Right renal cortex interstitium (tissue), 3 donors: ENCODE data around the gene ZBED6. TPM values are rescaled to one million over a fixed set of nuclear protein-coding genes. Genes with fewer than 3 reads are reported as not detected.
A peak's percentile ranks its signal among the peaks of the same experiment; 100 is the strongest.
"Not testable (repeated sequence)": the region's sequence is repeated elsewhere in the genome, so short reads cannot be mapped to it uniquely, and the experiment has no call there.

Source experiments
- DNase-seq, 3 donors: peaks; one replicate each; pipeline ENCODE4 v3.0.0-alpha.2; 2013; ENCODE audit warnings: low read depth in 3 of 3, low spot score in 2 of 3
- polyA plus RNA-seq, 3 donors: library from polyadenylated mRNA; unstranded; fragments of 120-200 nt; gene quantifications; one replicate each; pipeline ENCODE4 v1.2.1, GENCODE V29; 2013; ENCODE audit not compliant: insufficient read length in 3 of 3

Gene ZBED6, protein sequence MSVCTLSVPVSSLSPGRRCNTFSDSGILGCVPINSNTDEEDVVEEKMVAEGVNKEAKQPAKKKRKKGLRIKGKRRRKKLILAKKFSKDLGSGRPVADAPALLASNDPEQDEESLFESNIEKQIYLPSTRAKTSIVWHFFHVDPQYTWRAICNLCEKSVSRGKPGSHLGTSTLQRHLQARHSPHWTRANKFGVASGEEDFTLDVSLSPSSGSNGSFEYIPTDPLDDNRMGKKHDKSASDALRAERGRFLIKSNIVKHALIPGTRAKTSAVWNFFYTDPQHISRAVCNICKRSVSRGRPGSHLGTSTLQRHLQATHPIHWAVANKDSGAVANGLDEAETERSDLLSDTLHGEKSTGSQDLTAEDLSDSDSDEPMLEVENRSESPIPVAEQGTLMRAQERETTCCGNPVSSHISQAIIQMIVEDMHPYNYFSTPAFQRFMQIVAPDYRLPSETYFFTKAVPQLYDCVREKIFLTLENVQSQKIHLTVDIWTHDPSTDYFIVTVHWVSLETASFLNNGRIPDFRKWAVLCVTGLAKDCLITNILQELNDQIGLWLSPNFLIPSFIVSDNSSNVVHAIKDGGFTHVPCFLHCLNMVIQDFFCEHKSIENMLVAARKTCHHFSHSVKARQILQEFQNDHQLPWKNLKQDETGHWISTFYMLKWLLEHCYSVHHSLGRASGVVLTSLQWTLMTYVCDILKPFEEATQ (N-terminal part only)
- polyA plus RNA-seq = 10 to 100 TPM; 11.7 to 13.4 (median 13.4) TPM

DNA sequence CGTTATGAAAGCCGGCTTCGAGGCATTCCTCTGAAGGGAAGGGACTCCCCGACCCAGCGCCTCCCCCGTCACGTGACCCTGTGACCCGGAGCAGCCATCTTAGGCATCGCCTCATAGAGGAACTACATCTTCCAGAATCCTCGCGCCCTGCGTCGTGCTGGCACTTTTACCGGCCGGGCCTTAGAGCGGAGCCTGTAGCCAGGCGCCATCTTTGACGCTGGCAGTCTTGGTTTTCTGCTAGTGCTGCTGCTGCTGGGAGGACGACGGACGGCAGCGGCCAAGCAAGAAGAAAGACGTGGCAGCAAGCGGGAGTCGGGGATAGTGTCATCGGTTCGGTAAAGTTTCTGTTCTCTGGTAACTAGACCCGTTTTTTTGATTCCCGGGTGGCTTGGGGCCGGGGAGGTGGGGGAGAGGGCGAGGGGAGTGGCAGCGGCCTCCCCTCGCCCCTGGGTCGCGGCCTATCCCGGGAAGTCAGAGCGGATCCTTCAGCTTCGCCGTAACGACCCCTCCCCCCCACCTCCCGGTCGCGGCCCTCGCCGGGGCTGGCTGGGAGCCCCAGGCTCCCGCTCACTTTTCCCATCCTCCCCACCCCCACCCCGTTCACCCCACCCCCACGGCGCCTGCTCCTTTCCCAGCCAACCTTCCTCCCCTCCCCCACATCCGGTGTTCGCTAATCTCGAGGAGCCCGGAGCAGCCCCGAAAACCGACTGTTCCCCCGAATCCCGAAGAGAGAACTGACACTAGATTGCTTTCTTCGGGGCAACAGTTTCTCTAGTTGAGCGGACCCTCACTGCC, at the start of gene ZBED6, which contains the start of gene ZC3H11A:
ZBED6 (plus strand) TSS at position 183 of the 795 bp plus-strand sequence. CDS start 1,900 bp downstream, outside the sequence.
ZC3H11A (plus strand) TSS at position 183 of the 795 bp plus-strand sequence. CDS start 21,448 bp downstream, outside the sequence.
- peak; percentile 92 to 97 (median 94) for DNase-seq

DNA sequence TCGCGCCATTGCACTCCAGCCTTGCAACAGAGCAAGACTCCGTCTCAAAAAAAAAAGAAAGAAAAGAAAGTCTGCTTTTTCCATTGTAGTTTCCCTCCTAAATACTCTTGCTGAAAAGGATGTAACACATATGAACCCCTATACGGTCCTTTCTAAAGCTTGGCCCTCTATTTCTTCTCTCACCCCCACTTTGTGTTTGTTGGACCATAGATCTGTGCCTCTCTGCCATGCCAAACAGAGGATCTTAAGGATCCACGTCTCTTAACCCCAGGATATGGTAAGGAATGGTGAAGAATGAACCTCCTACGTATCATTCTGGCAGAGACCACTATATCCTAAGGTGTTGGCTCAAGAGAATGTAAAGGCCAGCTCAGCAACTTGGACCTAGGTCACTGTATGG, 49.1 kb upstream of the ZBED6 start:
- DNase-seq = no peak

DNA sequence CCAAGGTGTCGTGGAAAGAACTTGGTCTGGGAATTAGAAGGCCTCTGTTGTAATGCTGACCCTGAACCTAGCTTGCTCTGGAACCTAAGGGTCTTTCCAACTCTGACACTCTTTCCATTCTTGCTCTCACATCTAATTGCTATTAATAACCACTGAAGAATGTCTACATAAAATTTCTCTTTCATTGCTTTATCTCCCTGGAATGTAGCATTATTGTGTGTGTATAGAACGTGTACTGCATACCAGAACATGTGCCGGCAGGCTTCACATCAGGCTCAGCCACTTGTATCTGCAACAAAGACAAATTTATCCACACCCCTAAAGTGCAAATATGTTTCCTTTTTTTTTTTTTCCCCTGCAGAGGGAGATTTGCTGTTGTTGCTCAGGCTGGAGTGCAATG, 44.4 kb upstream of the ZBED6 start:
- DNase-seq = no peak

DNA sequence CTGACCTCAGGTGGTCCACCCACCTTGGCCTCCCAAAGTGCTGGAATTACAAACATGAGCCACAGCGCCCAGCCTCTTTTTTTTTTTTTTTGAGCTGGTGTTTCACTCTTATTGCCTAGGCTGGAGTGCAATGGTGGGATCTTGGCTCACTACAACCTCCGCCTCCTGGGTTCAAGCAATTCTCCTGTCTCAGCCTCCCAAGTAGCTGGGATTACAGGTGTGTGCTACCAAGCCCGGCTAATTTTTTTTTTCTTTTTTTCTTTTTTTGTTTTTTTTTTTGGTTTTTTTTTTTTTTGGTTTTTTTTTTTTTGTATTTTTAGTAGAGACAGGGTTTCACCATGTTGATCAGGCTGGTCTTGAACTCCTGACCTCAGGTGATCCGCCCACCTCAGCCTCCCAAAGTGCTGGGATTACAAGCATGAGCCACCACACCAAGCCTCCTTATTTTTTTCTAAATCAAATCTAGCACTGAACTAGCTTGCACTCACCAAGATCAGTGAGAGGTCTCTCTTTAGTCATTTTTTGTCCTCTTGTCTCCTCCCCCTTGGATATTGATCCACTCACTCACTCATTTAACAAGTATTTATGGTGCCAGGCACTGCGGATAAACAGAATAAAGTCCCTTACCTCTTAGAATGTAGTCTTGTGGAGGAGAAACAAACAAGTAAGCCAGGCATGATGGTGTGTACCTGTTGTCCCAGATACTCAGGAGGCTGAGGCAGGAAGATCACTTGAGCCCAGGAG, 43.6 kb upstream of the ZBED6 start:
- not testable (repeated sequence) for DNase-seq

DNA sequence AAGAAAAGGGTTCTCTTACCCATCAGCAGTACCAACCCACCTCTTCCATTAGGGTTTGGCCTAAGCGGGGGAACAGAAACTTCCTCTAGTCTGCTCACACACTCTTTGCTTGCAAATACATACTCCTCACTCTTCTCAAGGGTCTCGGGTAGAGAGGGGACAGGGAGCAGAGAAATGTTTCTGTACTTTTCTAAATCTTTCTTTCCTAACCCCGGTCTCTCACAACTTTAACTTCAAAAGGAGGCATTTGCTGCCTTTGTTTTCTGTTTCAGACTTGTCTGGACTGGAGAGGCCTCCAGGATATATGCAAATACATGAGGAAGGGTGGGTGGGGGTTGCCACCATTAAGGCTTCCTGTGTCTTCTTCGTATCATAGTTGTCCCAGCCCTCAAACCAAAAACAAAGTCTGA, 41.0 kb upstream of the ZBED6 start:
- no peak for DNase-seq

DNA sequence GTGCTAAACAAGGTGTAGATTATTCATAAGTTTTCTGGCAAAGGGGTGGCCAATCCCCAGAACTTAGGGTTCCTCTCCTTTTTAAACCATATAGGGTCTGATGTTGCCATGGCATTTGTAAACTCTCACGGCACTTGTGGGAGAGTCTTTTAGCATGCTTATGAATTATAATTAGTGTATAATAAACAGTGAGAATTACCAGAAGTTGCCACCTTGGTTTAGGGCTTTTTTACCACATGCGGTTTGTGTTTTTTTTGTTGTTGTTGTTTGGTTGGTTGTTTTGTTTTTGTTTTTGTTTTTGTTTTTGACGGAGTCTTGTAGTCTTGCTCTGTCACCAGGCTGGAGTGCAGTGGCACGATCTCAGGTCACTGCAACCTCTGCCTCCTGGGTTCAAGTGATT, 39.4 kb upstream of the ZBED6 start:
- DNase-seq = no peak

DNA sequence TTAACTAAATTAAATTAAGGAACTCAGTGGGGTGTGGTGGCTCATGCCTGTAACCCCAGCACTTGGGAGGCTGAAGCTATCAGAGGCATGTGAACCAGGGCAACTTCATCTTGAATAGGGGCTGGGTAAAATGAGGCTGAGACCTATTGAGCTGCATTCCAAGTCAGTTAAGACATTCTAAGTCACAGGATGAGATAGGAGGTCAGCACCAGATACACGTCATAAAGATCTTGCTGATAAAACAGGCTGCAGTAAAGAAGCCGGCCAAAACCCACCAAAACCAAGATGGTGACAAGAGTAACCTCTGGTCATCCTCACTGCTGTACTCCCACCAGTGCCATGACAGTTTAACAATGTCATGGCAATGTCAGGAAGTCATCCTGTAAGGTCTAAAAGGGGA, 36.7 kb upstream of the ZBED6 start:
- not testable (repeated sequence) for DNase-seq

DNA sequence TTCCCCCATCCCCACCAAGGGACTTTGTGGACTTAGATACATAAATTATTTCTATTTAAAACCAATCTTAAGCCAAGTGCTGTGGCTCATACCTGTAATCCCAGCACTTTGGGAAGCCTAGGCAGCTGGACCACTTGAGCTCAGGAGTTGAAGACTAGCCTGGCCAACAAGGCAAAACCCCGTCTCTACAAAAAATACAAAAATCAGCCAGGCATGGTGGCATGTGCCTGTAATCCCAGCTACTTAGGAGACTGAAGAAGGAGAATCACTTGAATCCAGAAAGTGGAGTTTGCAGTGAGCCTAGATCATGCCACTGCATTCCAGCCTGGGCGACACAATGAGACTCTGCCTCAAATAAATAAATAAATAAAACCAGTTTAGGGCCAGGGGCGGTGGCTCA, 34.9 kb upstream of the ZBED6 start:
- no peak for DNase-seq

DNA sequence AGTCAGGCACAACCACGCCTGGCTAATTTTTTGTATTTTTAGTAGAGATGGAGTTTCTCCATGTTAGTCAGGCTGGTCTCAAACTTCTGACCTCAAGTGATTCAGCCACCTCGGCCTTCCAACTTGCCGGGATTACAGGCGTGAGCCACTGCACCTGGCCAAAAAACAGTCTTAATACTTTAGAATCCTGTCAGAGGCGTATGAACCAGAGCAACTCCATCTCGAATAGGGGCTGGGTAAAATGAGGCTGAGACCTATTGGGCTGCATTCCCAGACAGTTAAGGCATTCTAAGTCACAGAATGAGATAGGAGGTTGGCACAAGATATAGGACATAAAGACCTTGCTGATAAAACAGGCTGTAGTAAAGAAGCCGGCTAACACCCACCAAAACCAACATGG, 33.5 kb upstream of the ZBED6 start:
- not testable (repeated sequence) for DNase-seq

DNA sequence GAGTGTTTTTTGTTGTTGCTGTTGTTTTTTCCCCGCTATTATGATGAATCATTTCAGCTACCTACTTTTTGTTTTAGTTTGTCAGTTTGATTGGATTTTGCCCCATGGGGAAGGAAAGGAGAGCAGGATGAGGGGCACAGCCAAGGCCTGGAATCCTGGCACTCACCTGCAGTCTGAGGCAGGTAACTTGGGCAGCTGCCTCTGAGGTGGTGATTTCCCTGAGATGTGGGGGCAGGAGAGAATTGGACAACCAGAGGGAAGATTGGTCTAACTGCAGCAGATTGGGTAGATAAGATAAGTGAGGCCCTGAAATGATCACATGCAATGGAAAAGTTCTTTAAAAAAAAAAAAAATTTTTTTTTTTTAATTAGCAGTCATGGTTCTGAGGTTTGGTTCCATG, 31.9 kb upstream of the ZBED6 start:
- DNase-seq = no peak

DNA sequence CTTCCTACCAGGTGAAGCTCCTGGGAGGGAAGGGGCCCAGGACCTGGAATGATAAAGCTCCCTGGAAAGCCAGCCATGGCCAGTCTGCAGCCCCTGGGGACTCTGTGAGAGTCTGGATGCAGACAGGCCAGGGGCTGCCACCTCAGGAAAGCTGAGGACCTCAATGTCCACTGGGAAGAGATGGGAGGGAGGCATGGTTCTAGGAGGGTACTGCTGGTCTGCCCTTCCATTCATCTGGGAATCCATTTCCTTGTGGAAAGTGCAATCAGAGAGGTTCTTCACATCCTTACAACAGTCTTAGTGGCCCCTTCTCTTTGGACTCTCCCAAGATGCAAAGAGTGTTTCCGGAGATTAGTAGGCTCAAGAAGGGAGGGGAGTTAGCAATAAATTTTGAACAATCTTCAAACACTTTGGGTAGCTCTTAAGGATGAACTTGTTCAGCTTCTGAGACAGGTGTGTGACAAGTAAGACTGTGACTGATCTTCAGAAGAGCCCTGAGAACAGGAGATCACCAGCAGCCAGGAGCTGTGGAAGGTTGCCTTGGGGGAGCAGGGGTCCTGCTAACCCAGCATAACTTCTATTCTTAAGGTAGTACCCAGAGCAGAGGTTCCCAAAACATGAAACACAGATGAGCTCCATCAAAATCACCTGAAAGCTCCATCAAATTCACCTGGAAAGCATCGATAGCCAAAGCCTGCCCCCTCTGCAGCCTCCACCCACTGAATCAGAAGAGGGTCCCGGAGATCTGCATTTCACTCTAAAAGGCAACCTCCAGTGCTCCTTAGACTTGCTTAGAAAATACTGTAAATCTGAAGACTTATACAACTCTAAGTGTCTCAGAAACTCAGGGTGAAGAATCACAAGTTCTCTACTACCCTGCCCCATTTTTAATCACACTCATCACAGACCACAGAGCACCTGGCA, 31.1 kb upstream of the ZBED6 start:
- no peak for DNase-seq

DNA sequence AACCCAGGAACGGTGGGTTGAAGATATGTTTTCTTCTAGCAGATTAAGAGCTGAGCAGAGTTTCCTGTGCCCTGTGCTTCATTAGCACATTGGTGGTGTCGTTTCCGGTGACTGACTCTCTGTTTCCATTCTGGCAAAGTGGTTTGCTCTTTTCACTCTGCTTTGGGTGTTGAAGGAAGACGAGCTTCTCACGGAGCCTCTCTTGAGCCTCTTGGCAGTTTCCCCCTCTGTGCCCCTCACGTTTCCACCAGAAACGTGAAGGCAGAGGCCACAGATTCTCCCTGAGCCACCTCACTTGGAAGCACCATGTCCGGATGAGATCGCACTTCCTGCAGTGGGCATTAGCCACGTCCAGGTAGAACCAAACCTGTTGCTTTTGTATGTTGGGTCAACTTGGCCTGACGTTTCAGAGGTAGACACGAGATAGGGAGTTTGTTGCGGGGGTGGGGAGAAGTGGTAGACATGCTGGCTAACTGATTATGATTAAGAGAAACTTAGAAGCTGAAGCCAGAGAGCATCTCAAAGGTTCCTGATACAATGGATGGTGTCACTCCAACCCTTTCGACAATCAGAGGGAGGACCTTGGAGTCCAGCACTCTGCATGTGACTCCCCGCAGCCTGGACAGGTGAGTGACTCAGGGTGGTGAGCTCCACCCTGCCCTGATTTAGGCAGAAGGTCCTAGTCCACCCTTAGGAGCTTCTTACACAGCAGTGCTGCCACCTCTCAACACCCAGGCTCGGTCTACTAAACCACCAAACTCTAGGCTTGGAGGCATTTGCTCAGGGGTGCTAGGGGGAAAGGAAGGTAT, 30.2 kb upstream of the ZBED6 start, which contains the start of gene LAX1:
LAX1 (plus strand) TSS at position 155 of the 809 bp plus-strand sequence; CDS start at position 538, 383 bp downstream.
- no peak for DNase-seq

DNA sequence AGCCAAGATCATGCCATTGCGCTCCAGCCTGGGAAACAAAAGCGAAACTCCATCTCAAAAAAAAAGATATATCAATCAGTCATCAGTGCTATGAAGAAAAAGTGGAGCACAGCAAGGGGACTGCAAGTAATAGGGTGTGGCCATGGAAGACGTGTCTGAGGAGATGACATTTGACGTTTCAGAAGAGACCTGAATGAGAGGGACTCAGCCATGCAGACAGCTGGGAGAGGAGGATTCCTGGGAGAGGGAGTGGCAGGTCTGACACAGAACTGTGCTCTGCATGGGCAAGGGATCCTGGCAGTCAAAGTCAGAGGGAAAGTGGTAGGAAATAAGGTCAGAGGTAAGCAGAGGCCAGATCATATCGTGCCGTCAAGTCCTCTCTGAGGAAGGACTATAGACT, 27.2 kb upstream of the ZBED6 start:
- DNase-seq = no peak

DNA sequence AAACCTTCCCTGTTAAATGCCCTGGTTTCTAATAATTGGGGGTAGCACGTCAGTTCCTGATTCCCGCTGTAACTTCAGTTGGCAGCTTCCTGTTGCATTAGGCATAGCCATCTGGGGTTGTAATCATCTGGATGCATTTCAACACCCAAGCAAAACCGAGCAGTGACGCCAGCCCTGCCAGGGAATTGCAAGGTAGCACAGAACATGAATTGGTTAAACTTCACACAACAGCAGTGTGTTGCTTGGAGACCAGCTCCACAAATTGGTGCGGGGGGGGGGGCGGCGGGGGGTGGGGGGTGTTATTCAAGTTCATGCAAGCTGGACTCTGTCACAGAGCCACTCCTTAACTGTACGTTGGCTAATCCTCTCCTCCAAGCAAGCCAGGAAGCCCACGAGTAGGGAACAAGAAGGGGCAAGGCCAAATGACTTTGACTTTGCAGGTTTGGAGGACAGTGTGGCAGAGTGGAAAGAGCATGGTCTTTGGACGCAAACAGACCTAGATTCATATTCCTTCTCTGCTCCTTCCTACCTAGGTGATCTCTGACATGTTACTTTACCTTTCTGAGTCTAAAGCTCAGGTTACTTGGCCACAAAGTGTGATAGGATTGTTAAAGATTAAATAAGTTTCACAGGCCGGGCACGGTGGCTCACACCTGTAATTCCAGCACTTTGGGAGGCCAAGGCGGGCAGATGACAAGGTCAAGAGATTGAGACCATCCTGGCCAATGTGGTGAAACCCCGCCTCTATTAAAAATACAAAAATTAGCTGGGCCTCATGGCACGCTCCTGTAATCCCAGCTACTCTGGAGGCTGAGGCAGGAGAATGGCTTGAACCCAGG, 25.7 kb upstream of the ZBED6 start:
- peak; percentile 38 to 74 (median 57) for DNase-seq

DNA sequence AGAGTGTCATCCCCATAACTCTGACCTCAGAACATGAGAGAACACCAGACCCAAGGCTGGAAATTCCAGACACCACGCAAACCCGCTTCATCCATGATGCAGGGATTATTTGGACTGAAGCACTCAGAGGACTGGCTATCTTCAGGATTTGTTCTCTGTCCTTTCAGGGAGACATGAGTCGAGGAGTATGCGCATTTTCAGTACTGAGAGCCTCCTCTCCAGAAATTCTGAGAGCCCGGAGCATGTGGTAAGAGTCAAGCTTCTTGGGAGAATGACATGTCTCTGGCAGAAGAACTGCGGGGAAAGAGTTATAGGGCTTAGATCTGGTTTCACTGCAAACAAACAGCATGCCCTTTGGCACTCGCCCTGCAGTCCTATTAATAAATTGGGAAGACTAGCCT, 23.5 kb upstream of the ZBED6 start:
- DNase-seq = peak in 1 of 3 donors; percentile 10

DNA sequence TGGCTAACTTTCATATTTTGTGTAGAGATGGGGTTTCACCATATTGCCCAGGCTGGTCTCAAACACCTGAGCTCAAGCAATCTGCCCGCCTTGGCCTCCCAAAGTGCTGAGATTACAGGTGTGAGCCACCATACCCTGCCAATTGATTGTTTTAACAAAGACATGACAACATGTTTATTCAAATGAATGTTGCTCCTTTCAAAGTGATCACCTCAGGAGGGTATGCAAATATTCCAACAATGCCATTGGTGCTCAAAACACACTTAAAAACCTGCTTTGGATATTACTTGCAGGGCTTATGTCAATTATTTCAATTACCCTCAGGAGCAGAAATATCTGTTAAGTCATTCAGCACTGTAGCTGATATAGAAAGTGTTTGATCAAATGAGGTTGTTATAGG, 22.6 kb upstream of the ZBED6 start:
- DNase-seq = no peak

DNA sequence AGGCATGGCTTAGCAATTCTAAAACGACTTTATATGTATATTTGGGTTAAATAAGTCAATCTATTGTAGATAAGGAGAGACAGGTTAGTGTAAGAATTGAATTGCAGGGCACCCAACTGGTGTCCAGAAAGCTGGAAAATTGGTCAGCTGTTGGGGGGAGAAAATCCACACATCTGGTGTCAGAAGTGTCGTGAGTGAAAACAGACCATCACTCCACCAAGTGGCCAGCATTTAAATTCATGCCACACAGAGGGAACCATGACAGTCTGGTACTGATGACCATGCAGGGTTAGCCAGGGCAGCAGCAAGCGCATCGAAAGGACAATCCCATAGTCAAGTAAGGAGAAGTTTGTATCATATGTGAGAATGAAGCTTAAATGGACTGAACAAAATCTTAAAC, 18.8 kb upstream of the ZBED6 start:
- no peak for DNase-seq
